Activated CD8-positive, alpha-beta T cell treated with anti-CD3 and anti-CD28 coated beads for 36 hours (primary cell): ENCODE data around the gene ALKBH5. TPM values are rescaled to one million over a fixed set of nuclear protein-coding genes. Genes with fewer than 3 reads are reported as not detected.

Experiments
- ATAC-seq: fragments of 200-7000 bp; cut with Tn5 transposase; one replicate; pipeline ENCODE4 v1.10.0; 2021; ENCODE audit warnings: mild to moderate bottlenecking, moderate library complexity
- CTCF ChIA-PET: fragments of 350-600 bp; sonication (Branson Sonifier 250); formaldehyde crosslinking; loops from one replicate; lab custom pipeline; 2021; ENCODE audit warnings: antibody characterized with exemption; lab: Charles Lee
- POLR2A ChIA-PET: fragments of 350-600 bp; sonication (Branson Sonifier 250); formaldehyde crosslinking; loops from one replicate; lab custom pipeline; 2021; ENCODE audit warnings: antibody characterized with exemption; lab: Charles Lee
- DNase-seq: peaks from one replicate; pipeline ENCODE4 v3.0.0-alpha.2; 2020
- H3K27ac Mint-ChIP-seq: one replicate; pipeline ENCODE4 v1.8.0; 2021; ENCODE audit warnings: mild to moderate bottlenecking, mixed read lengths
- H3K27me3 Mint-ChIP-seq: one replicate; pipeline ENCODE4 v1.8.0; 2021; ENCODE audit warnings: mixed read lengths
- H3K36me3 Mint-ChIP-seq: one replicate; pipeline ENCODE4 v1.8.0; 2021; ENCODE audit warnings: low read depth, mixed read lengths
- H3K4me1 Mint-ChIP-seq: one replicate; pipeline ENCODE4 v1.8.0; 2021; ENCODE audit warnings: low read depth, mixed read lengths
- H3K4me3 Mint-ChIP-seq: one replicate; pipeline ENCODE4 v1.8.0; 2021; ENCODE audit warnings: mild to moderate bottlenecking, moderate library complexity, mixed read lengths
- H3K9me3 Mint-ChIP-seq: one replicate; pipeline ENCODE4 v1.8.0; 2021; ENCODE audit warnings: mixed read lengths
- CTCF ChIP-seq: fragments of 200-600 bp; IDR thresholded peaks from one replicate; pipeline ENCODE4 v1.8.0; 2022; ENCODE audit warnings: antibody characterized with exemption, mild to moderate bottlenecking
- intact Hi-C: fragments of 100-400 bp; cut with micrococcal nuclease; formaldehyde crosslinking; loops from one replicate; pipeline ENCODE4 v1.10.0; 2022
- total RNA-seq, 2 experiments: library from RNA; stranded (reverse); gene quantifications; one replicate each; pipeline ENCODE4 v1.2.3, GENCODE V29; 2021

The ALKBH5 gene
- total RNA-seq, 2 experiments from 2014 or later: 213 to 217 TPM

GRCh38 chr17:18225121-18225641 lies 41.6 kb downstream of the ALKBH5 start, which contains the start of gene LLGL1:
Gene LLGL1 (plus strand): TSS chr17:18225635. CDS start chr17:18225683, 48 bp downstream.
- CTCF ChIA-PET: no interaction called here
- peak within 1 kb of the TSS; percentile 89 for H3K4me3 Mint-ChIP-seq
- TF ChIP-seq CTCF: no peak
- peak within 1 kb of the TSS; percentile 82 for H3K27ac Mint-ChIP-seq
- H3K4me1 Mint-ChIP-seq: peaks cover 14% of the 10 kb centered on the region
- H3K27me3 Mint-ChIP-seq: no peaks in the 10 kb centered on the region
- no peaks in the 10 kb centered on the region for H3K9me3 Mint-ChIP-seq
- ATAC-seq (peak; percentile 99), DNase-seq (peak; percentile 98)
- H3K36me3 Mint-ChIP-seq: no peaks in the 10 kb centered on the region
- intact Hi-C loops: no loop called here
- POLR2A ChIA-PET: interaction anchor here (0.6 to 1.9 kb wide), 3 partner anchors 27 to 44 kb away, joined by 3 to 4 read pairs (median 4); no protein-coding TSS in a partner anchor

- no peak for TF ChIP-seq CTCF
- intact Hi-C loops: no loop called here
- DNase-seq (peak; percentile 14), ATAC-seq (no peak)
- Mint-ChIP-seq H3K27ac (peak overlapping the region; percentile 82), H3K4me3 (peak overlapping the region; percentile 89), H3K4me1 (peaks cover 14% of the 10 kb centered on the region), H3K36me3 (no peaks in the 10 kb centered on the region), H3K27me3 (no peaks in the 10 kb centered on the region), H3K9me3 (no peaks in the 10 kb centered on the region)
- ChIA-PET POLR2A (interaction anchor here (0.6 to 1.9 kb wide), 4 partner anchors 12 to 44 kb away, joined by 3 to 4 read pairs (median 4); no protein-coding TSS in a partner anchor), CTCF (no interaction called here)
These were observed 42.1 kb downstream of the ALKBH5 start for GRCh38 chr17:18225642-18226283.

- CTCF ChIA-PET: no interaction called here
- POLR2A ChIA-PET: interaction anchor here (0.8 to 1.3 kb wide), 5 partner anchors 11 to 42 kb away, joined by 3 to 4 read pairs (median 3); no protein-coding TSS in a partner anchor
- intact Hi-C loops: no loop called here
- Mint-ChIP-seq H3K4me3 (peak overlapping the region; percentile 89), H3K9me3 (no peaks in the 10 kb centered on the region), H3K27me3 (no peaks in the 10 kb centered on the region), H3K36me3 (no peaks in the 10 kb centered on the region), H3K27ac (peak overlapping the region; percentile 82), H3K4me1 (peaks cover 14% of the 10 kb centered on the region)
- peak; percentile 36 for DNase-seq
- no peak for ATAC-seq
- TF ChIP-seq CTCF: no peak
These were observed 42.8 kb downstream of the ALKBH5 start for GRCh38 chr17:18226284-18226945.

- ChIA-PET POLR2A (interaction anchor here (1.0 to 1.2 kb wide), 2 partner anchors 27 to 28 kb away, joined by 3 read pairs; no protein-coding TSS in a partner anchor), CTCF (no interaction called here)
- no peaks in the 10 kb centered on the region for H3K9me3 Mint-ChIP-seq
- no peaks in the 10 kb centered on the region for H3K27me3 Mint-ChIP-seq
- H3K4me1 Mint-ChIP-seq: peaks cover 14% of the 10 kb centered on the region
- H3K27ac Mint-ChIP-seq: no peak overlapping the region
- intact Hi-C loops: no loop called here
- DNase-seq (no peak), ATAC-seq (no peak)
- H3K4me3 Mint-ChIP-seq: no peak overlapping the region
- no peak for TF ChIP-seq CTCF
- no peaks in the 10 kb centered on the region for H3K36me3 Mint-ChIP-seq
These were observed 44.0 kb downstream of the ALKBH5 start for GRCh38 chr17:18227635-18228034.
